Kidney tubule cell (primary cell): ENCODE measurements around the gene TSR3.

Experiments used
- DNase-seq: peaks from one replicate; pipeline ENCODE4 v3.0.0-alpha.2; 2018; ENCODE audit warnings: low spot score

TSR3 gene

DNA sequence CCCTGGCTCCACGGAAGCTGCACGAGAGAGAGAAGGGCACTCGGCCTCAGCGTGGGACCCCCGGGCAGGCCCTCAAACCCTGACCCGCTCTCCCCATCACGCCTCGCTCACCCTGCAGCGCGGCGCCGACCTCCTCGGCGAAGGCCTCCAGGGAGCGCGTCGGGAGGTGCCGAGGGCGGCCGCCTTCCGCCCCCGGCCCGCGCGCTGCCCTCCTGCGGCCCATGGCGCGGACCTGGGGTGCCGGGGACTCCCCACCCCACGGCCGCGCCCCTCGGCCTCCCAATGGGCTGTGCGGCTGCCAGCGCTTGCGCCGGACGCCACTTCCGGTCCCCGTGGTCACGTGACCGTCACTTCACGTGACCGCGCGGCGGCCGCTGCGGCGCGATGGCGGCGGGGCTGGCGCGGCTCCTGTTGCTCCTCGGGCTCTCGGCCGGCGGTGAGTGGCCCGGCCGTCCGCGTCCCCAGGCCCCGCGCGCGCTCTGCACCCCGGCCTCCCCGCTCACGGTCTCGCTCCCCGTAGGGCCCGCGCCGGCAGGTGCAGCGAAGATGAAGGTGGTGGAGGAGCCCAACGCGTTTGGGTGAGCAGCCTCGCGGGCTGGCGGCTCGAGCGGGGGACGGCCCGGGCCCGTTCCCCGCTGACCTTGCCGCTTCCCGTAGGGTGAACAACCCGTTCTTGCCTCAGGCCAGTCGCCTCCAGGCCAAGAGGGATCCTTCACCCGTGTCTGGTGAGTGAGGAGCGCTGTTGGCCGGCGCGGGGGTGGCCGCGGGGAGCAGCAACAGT is at the start of gene TSR3, which contains the start of gene GNPTG:
TSR3 (minus strand) TSS at position 297 of the 781 bp plus-strand sequence; CDS start at position 223, 74 bp downstream.
GNPTG (plus strand) TSS at position 350 of the 781 bp plus-strand sequence; CDS start at position 385, 35 bp downstream.
- DNase-seq, result peak; percentile 89

GRCh38 chr16:1401061-1401757 is 49.5 kb upstream of the TSR3 start:
- no peak for DNase-seq

GRCh38 chr16:1398826-1399581 is 47.3 kb upstream of the TSR3 start:
- no peak for DNase-seq

DNA sequence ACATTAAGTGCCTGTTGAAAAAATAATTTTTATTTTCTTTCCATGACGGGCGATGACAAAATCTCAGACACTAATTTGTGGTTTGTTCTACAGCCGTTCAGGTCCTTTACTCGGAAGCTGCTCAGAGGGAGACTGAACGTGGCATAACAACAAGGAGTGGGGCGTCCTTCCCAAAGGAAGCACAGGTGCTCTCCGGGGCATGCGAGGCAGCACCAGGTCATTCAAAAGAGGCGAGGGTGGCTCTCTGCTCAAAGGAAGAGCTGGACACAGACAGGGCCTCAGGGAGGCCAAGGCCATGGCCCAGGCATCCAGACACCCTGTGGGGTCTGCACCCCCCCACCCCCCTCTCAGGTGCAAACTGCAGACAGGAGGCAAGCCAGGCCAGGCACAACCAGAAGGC is 46.7 kb upstream of the TSR3 start:
- DNase-seq, result no peak

DNA sequence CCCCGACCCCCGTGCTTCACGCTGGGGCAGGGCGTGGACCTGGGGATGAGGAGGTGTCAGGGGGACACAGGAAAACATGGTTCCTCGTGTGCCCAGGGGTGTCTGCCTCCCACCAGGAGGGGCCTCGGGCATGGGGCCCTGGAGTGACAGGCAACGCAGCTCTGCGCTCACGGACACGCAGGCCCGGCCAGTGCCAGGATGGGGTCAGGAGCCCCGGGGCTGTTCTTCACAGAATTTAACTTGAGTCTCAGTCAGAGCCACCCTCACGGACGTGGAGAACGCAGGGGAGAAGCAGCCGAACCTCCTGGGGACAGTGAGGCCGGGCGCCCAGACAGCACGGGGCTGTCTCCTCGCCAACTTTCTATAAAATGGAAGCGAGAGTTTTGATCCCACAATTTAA is 46.1 kb upstream of the TSR3 start:
- DNase-seq, result no peak

DNA sequence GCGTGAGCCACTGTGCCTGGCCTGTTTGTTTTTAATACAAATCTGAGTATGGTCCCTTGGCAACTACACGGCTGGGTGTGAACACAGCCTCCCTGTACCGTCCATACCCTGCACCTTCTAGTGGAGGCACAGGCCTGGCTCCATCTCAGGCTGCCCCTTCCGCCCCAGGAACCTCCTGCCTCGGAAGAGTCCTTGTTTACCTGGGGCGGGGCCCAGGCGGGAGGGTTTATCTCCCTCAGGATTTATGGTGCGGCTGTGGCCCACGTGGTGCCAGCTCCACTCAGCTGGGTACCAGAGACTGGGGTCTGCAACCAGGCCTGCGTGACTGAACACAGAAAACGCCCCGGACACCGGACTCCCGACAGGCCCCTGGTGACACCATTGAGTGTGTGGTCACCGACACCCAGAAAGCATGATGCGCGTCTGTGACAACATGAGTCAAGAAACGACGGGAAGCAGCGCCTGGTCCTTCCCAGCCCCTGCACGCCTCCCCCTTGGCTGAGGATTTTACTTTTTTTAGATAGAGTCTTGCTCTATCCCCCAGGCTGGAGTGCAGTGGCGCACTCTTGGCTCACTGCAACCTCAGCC is 43.9 kb upstream of the TSR3 start:
- no peak for DNase-seq

- DNase-seq, result no peak
These were observed 42.8 kb upstream of the TSR3 start for GRCh38 chr16:1394367-1394951.

DNA sequence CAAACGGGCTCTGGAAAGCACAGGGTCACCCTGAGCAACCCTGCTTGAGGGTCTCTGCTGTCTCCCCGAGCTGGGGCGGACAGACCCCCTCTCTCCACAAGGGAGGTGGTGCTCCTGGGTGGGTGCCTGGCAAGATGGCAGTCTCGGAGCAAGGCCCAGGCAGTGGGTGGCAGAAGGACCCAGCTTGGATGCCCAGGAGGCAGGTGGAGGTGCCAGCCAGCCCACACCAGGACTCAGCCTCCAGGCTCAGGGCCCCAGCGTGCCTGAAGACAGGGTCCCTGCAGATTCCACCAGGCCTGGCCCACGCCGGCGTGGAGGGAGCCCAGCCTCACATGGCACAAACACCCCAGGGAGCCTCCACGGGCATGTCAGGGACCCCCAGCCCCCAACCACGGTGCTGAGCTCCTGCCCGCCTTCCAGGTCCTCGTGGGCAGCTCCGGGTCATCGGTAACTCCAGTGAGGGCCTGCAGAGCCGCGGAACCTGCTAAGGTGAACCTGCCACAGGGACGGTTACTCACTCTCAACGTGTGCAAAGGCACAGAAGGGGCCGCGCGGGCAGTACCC is 42.0 kb upstream of the TSR3 start:
- no peak for DNase-seq

DNA sequence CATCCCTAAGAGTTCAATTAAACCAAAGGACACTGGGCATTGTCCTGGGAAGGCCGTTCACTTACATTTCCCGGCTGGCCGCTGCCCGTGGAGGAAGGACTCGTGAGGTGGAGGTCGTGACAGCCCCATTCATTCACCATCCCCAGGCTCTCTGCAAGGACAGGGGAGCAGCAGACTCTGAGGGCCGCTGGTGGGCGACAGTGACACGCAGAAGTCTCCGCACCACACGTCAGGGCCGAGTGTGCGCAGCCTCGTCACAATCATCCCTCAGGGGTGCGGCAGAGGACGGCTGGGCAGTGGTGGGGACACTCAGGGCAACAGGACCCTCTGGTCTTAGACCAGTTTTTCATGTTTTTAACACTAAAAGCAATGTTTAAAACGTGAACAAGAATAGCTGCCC is 41.1 kb upstream of the TSR3 start:
- DNase-seq, result no peak

- DNase-seq, result no peak
These were observed 38.6 kb upstream of the TSR3 start for GRCh38 chr16:1390239-1390779.

DNA sequence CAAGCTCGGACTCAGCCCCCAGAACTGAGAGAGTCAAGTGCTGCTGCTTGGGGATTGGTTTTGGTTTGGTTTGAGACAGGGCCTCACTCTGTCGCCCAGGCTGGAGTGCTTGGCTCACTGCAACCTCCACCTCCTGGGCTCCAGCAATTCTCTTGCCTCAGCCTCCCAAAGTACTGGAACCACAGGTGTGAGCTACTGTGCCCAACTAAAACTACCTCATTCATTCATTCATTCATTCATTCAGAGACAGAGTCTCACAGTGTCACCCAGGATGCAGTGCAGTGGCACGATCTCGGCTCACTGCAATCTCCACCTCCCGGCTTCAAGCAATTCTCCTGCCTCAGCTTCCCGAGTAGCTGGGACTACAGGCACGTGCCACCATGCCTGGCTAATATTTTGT is 38.1 kb upstream of the TSR3 start:
- DNase-seq, result no peak

DNA sequence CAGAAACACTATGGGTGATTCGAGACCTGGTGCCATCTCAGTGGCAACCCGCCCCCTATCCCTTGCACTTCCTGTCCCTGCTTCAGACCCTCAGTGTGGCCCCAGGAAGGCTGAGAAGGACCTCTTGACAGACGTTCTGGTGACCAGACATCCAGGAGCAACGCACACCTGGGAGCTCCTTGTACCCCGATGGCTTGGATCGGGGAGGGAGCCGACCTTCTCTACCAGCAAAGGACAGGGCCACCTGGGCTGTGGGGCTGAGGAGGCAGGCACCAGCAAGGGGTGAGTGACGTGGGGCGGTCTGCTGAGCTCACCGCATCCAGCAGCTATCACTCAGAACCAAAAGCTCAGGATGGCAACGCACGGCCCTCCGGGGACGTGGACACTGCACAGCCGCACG is 35.7 kb upstream of the TSR3 start:
- no peak for DNase-seq

GRCh38 chr16:1385232-1385631 is 33.6 kb upstream of the TSR3 start:
- DNase-seq, result no peak

GRCh38 chr16:1383556-1383955 is 31.9 kb upstream of the TSR3 start:
- DNase-seq, result no peak

GRCh38 chr16:1381612-1382406 is 30.1 kb upstream of the TSR3 start:
- DNase-seq, result no peak

DNA sequence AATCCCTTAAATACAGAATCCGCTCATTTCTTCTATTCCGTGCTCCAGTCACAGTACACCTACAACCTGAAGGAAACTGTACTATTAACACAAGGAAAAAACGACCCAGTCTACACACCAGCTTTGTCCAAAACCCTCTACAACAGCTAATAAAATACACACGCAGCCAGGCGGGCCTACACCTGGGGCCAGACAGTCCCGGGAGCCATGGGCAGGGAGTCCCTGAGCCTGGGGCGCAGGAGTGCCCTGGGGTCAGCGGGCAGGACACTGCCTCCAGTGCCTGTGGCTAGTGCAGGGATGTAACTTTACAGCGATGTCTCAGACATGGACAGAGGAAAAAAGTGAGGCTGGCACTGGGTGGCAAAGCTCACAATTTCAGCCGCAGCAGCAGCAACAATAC is 28.5 kb upstream of the TSR3 start:
- DNase-seq, result no peak

DNA sequence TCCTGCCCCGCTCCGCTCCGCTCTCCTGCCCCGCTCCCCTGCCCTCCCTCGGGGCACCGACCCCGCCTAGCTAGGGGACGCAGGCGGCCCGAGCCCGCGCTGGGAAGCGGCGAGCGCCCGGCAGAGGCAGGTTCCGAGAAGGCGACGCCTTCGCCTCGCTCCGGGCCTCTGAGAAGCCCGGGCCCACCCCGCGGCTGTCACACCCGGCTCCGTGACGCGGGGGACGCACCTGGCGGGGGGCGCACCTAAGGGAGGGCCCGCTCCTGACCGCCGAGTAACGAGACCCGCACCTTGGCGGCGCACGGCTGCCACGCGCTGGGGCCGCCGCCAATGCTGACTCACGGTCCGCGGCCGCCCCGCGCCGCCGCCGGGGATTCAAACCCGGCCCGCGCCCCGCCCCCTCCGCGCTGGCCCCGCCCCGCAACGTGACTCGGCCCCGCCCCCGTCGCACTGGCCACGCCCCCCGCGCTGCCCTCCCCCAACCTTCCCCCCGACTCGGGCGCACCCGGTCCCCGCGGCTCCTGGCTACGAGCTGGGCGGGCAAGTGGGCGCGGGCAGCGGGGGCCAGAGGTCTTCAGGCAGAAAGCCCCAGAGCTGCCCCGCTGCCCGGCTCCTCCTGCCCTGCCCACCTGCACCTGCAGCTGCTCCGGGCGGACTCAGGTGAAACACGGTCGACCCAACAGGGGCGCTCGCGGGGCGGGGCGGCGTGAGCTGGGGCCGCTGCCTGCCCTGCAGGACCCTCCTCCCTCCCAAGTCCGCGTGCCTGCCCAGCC is 27.8 kb upstream of the TSR3 start:
- DNase-seq, result peak; percentile 75

DNA sequence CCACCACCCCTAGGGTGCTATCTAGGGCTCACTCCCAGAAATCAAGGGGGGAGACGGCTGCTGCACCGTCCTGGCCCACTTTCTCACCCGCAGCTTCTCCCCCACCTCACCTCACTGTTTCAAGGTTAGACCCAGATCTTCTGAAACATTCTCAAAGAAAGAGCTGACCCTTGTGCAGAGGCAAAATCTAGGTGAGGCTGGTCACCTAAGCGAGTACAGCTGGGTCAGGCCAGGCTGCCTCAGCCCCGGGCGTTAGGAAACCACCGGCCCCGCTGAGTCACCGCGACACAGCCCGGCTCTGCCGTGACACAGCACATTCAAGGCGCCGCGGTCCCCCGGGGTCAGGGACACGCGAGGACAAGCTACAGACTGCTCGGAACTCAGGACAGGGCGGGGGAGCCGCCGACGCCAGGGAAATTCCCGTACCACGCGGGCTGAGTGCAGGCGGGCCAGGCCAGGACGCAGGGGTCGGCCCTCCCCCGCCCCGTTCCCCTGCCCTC is 27.2 kb upstream of the TSR3 start:
- DNase-seq, result peak; percentile 92

DNA sequence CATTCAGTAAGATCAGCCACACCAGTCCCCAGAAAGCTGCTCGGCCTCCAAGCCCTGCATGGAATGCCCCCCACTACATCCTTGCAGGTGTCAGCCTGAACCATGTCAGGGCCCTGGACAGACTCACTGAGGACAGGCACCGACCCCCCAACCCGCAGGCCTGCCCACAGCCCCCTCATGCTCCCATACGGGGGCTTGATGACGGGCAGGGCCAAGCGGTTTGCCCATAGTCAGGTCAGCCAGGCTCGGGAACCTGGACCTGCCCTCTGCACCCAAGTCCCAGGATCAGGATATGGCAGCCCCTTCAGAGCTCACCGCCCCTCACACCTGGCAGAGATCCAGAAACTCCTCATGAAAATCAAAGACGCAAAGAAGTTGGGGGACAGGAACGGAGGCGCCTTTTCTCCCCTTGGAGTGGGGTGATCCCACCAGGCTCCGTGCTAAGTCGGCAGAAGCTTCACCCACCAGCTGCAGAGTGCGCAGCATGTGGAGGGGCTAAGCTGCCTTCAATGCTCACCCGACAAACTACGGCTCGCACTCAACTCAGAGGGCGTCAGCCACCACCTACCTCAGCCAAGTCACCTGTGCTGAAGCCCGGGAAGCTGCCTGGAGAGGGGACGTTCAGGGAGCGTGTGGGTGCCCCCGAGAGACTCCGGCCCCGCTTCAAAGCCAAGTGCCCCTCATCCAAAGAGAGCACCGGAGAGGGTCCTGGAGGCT is 26.6 kb upstream of the TSR3 start:
- DNase-seq, result no peak
